GM19099 (cell line): ENCODE measurements around the gene TCEAL8.

Experiments used
- POLR2A ChIP-seq: IDR thresholded peaks from 3 replicates; pipeline ENCODE4 v1.6.1; 2011; ENCODE audit warnings: low read depth; ENCODE audit not compliant: insufficient read length; ENCODE audit errors: extremely low read depth

Gene TCEAL8

GRCh38 chrX:103234869-103235268 is 20.1 kb downstream of the TCEAL8 start:
- TF ChIP-seq POLR2A: no peak

GRCh38 chrX:103233263-103233662 is 21.7 kb downstream of the TCEAL8 start:
- no peak for TF ChIP-seq POLR2A

GRCh38 chrX:103220511-103221323 is 34.2 kb downstream of the TCEAL8 start:
- no peak for TF ChIP-seq POLR2A

- TF ChIP-seq POLR2A: no peak
Measured at GRCh38 chrX:103215425-103215991, 39.4 kb downstream of the TCEAL8 start.

- TF ChIP-seq POLR2A: peak; percentile 46
Measured at GRCh38 chrX:103214870-103215424, 40.0 kb downstream of the TCEAL8 start, which contains the start of gene BEX4. TSS of gene BEX4 (plus strand) at chrX:103215108. CDS start at chrX:103216154, 1,046 bp downstream.

- no peak for TF ChIP-seq POLR2A
Measured at GRCh38 chrX:103212749-103213457, 42.1 kb downstream of the TCEAL8 start.

GRCh38 chrX:103211012-103211715 is 43.8 kb downstream of the TCEAL8 start:
- no peak for TF ChIP-seq POLR2A

GRCh38 chrX:103210056-103210455 is 44.9 kb downstream of the TCEAL8 start:
- TF ChIP-seq POLR2A: no peak
